ENCODE measurements around the gene GNB3.
A peak's percentile ranks its signal among the peaks of the same experiment; 100 is the strongest.
"Not testable (repeated sequence)": the region's sequence is repeated elsewhere in the genome, so short reads cannot be mapped to it uniquely, and the experiment has no call there.

GNB3 gene

DNA sequence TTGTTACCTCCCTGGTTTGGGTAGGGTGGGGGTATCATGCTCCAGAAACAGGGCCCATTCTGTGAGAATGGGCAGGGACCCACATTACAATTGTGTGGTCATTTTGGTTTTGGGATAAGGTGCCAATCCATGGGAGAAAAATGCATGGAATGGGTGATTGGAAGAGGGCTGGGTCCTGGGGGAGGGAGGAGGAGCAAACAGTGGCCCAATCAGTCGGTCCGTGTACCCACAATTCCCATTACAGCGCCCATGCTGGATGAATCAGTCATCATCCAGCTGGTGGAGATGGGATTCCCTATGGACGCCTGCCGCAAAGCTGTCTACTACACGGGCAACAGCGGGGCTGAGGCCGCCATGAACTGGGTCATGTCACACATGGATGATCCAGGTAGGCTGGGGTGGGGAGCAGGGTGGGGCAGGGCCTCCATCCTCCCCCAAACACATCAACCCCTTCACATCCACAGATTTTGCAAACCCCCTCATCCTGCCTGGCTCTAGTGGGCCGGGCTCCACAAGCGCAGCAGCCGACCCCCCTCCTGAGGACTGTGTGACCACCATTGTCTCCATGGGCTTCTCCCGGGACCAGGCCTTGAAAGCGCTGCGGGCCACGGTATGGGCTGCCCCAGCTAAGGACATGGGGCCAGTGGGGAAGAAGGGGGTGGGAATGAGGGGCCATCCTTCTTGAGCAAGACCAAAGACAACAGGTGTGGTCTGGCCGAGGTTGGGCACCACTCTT, 23.0 kb downstream of the GNB3 start:
- no peak for DNase-seq

DNA sequence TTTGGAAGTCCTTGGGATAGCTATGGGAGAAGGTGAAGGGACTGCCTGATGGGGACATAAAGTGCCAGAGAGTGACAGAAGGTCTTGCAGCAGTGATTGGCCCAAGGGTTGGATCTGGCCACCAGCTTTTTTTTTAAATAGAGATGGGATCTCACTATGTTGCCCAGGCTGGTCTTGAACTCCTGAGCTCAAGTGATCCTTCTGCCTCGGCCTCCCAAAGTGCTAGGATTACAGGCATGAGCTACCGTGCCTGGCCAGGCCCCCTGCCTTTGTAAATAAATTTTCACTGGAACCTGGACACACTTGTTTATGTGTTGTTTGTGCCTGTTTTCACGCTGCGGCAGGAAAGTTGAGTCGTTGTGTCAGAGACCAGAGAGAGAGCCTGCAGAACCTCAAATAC, 24.6 kb downstream of the GNB3 start:
- DNase-seq: not testable (repeated sequence)

DNA sequence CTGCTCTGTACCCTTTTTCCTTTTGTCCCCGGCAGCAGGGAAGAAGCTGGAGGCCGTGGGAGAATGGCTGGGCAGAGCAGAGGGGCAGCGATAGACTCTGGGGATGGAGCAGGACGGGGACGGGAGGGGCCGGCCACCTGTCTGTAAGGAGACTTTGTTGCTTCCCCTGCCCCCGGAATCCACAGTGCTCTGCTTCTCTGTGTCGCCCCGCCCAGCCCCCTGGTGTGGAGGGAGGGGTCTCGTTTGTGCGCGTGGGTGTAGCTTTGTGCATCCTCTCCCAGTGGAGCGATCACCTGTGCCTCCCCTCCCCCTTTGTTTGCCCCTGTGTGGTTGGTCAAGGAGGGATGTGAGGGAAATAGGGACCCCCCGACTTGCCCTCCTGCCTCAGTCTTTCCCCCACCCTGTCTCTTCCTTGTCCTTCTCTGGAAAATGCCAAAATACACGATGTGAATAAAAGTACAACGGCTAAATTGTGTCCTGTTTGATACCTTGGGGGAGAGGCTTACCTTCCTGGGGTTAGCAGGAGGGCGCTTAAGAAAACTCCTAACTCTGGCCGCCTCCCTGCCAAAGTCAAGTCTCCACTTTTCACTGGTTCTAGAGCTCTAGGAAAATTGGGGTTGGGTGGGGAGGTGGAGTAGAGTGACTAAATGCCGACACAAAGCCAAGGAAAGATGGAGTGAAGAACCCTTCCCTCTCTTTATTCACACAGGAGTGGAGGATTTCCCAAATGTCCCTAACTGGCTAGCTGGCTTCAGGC, 25.6 kb downstream of the GNB3 start:
- DNase-seq: no peak

DNA sequence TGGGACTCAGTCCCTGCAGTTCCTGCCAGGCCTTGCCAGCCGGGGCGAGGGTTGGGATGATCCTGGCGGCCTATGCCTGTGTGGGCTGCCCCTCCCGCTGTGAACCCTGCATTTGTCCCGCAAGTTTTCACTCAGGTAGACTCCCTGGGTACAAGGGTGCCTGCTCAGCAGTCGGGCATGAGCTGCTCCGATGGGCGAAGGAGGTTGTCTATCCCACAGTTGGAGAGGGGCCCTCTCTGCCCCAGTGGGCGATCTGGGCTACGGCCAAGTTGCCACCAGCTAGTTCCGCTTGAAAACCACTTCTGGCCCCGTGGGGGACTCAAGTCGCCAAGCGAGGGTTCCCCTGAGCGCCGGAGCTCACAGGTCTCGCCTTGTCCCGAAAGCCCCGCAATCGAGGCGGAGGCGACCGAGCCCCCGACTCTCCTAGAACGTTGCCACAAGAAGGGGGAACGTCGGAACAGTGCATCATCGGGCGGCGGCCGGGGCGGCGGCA, 26.2 kb downstream of the GNB3 start:
- no peak for DNase-seq

DNA sequence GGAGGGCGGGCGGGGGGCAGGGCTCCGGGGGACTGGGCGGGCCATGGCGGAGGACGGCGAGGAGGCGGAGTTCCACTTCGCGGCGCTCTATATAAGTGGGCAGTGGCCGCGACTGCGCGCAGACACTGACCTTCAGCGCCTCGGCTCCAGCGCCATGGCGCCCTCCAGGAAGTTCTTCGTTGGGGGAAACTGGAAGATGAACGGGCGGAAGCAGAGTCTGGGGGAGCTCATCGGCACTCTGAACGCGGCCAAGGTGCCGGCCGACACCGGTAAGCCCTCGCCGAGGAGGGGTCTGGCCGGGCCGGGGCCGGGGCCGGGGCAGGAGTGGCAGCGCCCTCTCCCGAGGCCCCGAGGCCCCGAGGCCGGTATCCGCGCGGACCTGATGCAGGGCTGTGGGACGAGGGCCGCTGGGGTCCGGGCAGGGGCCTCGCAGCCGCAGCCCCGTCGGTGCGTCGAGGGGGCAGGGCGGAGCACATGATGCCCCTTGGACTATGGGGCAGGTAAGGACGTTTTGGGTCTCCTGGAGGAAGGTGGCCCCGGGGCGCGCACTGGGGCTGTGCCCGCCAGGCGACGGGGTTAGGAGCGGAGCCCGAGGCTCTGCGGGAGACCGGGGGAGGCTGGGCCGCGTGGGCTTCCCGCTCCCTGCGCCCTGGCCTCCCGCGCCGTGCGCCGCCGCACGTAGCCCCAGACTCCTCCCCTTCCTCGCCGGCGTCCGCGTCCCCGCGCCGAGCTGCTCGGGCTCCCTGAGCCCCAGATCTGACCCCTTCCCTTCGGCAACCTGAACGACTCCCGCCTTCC, 26.9 kb downstream of the GNB3 start, which contains the start of gene TPI1:
Gene TPI1 (plus strand): TSS at position 119 of the 798 bp plus-strand sequence. CDS start 36 bp downstream, at position 155.
- peak; percentile 16 to 47 for DNase-seq

DNA sequence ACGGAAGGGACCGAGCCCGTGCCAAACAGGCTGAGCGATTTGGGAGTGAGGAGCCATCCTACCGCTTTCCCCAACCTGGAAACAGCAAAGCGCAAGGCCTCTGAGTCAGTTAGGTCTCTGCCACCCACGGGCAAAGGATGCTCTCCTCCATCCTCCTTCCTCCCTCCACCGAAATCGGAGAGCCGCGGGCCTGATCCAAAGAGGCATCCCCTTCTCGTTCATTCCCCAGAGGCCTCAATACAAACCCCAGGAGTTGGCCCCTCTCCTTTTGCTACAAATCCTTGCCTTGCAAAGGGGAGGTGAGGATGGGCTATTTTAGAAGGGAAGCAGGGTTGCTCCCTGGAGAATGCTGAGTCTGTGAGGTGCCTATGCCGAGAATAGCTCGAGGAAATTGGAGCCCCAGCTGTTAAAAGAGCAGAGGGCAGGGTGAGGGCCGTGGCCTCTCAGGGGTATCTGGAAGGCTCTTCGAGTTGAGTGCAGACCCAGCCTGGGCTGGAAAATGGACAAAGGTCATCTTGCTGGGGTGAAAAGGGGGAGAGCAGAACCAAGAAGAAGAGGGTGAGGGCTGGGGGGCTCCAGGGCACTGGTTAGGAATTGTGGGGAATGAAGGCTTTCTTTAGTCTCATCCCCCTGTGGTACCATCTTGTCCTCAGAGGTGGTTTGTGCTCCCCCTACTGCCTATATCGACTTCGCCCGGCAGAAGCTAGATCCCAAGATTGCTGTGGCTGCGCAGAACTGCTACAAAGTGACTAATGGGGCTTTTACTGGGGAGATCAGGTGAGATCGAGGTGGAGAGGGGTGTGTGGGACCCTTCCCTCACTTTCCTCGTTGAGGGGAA, 27.7 kb downstream of the GNB3 start:
- no peak for DNase-seq

DNA sequence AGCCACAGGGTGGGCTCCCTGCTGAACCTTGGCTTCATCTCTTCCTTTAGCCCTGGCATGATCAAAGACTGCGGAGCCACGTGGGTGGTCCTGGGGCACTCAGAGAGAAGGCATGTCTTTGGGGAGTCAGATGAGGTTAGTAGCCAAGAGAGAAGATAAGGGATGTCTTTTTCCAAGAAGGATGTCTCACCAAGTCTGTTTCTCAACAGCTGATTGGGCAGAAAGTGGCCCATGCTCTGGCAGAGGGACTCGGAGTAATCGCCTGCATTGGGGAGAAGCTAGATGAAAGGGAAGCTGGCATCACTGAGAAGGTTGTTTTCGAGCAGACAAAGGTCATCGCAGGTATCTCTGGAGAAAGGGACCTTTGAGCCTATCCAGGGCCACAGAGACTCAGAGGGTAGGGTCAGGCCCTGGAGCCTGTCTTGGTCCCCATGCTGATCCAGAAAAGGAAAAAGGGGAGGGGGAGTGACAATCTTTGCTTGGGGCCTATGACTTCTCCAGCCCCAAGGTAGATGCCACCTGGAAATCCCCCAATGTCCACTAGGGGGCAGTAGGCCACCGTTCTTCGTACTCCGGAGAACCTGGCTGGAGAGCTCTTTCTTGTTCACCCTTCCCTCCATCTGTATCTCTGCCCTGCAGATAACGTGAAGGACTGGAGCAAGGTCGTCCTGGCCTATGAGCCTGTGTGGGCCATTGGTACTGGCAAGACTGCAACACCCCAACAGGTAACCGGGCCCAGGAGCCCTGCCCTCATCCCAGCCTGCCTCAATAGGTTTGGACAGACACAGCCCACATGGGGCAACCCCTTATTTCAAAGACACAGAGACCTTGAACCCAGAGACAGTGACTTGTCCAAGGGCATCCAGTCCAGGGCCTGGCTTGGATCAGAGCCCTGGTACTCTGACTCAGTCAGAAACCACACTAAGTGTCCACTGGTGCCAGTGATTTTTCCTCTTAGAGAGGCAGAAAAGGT, 28.6 kb downstream of the GNB3 start:
- DNase-seq: peak in 1 of 2 experiments; percentile 62

DNA sequence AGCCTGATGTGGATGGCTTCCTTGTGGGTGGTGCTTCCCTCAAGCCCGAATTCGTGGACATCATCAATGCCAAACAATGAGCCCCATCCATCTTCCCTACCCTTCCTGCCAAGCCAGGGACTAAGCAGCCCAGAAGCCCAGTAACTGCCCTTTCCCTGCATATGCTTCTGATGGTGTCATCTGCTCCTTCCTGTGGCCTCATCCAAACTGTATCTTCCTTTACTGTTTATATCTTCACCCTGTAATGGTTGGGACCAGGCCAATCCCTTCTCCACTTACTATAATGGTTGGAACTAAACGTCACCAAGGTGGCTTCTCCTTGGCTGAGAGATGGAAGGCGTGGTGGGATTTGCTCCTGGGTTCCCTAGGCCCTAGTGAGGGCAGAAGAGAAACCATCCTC, 29.6 kb downstream of the GNB3 start:
- DNase-seq: not testable (repeated sequence)

DNA sequence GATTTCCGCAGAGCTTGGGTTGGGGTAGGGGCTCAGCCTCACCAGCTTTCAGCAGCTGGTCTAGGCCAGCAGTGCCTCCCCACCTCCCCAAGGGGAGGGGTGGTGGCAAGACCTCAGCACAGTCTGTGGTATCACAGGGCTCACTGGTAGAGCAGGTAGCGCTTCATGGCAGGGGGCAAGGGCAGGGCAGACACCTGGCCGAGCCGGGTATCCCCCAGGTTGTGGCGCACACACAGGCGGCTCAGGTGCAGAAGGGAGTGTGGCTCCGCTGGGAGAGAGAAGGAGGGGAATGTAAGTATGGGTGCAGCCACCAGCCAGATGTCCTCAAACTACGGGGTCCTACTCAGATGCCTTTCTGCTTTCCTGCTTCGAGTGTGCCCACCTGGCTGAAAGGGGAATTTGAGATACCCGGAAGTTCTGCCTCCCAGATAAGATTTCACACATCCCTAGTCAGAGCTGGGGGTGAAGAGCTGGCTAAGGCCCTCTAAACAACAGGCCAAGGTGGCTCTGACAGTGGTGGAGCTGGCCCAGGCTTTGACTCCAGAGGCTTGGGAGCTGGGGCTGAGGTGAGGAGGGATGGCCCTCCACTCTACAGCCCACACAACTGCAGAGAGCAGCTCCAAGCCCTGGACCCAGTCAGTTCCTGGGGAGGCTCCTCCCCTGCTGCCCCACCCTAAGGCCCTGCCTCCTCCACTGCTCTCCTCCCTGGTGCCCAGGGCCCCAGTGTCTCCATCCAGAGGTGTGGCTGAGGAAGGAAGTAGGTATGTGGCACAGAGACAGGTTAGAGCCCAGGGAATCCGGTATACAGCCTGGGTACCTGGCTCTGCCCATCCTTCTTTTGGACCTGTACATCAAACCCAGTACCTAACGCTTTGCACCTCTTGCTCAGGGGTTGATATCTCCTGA, 30.6 kb downstream of the GNB3 start:
- DNase-seq: no peak

DNA sequence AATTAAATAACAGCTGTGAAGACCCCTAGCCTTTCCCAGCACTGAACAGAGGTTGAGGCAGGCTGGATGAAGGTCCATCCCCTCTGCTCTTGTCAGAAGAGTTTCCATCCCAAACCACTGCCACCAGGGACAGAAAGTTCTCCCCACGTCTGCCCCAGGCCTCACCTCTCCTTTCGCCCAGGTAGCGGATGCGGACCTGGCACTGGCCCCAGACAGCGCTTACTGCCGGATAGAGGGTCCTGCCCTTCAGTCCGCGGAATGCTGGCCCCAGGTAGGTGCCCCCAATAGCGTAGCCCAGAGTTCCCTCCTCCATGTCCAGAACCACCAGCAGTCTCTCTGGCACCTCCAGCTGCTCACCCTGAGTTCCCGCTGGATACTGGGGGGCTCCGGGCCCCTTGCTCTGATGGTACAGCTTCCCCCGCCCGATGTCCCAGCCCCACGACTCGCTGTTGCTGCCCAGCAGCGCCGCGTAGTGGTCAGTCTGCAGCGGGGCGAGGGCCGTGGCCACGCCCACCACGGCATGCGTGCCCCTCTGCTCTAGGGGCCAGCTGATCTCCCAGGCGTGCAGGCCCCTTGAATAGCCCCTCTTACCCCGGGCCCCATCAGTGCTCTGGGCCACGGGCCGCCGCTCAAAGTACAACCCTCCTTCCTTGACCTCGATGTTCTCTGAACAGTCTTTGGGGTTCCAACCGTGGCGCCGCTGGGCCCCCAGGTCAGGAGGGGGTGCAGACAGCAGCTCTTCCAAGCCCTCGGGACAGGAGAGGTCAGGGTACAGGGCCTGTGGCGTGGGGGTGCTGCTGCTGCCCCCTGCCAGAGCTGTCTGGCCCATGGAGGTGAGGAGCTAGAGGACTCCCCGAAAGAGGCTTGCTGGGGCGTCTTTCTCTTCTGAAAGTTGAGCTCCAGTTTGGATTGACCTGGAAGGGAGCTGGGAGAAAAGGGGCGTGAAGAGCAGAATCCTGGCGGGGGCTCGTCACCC, 31.6 kb downstream of the GNB3 start:
- peak; percentile 8 to 21 for DNase-seq

DNA sequence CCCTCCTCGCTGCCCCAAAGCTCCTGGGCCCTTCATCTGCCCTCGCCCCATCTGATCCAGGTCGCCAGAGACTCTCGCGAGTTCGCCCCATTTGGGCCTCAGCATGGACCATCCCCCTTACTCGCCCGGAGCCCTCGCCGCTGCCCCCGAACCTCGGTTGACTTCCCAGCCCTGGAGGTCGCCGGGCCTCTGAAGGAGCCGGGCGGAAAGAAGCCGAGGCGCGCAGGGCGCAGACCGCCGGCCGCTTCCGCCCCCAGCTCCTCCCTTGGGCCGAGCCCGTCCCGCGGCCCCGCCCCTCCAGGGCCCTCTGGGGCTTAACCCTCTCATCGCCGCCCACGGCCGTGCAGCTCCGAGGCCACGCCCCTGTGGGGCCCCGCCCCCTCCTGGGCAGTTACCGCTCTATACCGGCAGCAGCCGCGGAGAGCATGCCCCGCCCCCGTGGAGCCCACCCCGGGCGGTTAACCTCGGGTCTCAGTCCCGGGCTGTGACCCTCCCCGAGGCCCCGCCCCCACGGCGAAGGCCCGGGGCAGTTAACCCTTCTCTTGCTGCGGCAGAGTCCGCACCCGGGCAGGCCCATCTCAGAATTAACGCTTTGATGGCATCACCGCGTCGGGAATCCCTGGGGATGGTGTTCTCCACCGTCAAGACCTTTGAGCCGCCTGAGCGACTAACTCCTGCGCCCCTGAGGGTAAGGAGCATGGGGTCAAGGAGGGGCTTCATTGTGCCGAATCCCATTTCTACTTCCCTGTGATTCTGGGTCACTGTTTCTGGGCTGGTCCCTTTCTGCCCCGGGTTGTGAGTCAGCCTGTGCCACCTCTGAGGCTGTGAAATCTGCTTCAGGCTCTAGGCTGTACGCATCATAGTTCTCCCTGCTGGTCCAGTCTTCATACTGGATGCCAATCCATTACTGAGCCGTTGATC, 32.6 kb downstream of the GNB3 start, which contains the start of gene SPSB2:
Gene SPSB2 (minus strand): TSS at position 210 of the 921 bp plus-strand sequence. CDS start 402 bp downstream, outside the sequence.
- peak; percentile 14 to 56 for DNase-seq

DNA sequence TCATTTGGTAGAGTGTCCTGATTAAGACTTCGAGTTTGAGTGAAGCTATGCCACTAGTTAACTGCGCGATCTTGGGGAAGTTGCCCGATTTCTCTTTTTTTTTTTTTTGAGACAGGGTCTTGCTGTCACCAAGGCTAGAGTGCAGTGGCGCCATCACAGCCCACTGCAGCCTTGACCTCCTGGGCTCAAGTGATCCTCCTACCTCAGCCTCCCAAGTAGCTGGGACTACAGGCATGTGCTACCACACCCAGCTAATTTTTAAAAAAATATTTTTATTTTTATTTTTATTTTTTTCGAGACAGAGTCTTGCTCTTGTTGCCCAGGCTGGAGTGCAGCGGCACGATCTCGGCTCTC, 33.3 kb downstream of the GNB3 start:
- DNase-seq: not testable (repeated sequence)

DNA sequence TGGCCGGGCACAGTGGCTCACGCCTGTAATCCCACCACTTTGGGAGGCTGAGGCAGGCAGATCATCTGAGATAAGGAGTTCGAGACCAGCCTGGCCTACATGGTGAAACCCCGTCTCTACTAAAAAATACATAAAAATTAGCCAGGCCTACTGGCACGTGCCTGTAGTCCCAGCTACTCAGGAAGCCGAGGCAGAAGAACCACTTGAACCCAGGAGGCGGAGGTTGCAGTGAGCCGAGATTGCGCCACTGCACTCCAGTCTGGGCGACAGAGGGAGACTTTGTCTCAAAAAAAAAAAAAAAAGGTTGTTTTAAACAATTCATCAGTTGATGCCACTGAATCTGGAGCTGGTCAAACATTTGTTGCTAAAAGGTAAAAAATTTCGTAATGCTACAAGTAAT, 39.1 kb downstream of the GNB3 start:
- not testable (repeated sequence) for DNase-seq

DNA sequence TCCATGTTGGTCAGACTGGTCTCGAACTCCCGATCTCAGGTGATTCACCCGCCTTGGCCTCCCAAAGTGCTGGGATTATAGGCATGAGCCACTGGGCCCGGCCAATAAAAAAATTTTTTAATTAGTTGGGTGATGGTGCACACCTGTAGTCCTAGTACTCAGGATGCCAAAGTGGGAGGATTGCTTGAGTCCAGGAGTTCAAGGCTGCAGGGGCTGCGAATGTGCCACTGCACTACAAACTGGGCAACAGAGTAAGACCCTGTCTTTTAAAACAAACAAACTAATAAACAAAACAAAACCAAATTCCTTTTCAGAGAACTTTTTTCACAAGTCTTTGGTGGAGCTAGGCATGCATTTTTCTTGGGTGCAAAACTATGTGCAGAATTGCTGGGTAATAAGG, 42.5 kb downstream of the GNB3 start:
- DNase-seq: no peak

DNA sequence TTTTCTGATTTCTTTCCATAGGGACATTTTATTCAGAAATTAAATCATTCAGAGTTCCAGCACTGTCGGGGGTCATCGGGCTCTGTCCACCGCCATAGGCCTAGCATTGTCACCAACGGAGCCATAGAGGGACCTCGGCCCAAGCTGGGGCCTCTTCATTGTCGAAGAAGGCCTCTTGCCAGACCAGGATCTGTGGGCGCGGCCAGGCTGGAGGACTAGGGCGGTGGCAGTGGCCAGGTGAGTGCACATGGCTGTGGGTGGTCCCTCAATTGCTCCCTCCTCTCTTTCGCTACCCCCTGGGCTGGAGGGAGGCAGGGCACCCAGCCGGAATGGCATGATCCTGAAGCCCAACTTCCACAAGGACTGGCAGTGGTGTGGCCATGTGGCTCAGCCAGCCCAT, 43.0 kb downstream of the GNB3 start:
- no peak for DNase-seq

DNA sequence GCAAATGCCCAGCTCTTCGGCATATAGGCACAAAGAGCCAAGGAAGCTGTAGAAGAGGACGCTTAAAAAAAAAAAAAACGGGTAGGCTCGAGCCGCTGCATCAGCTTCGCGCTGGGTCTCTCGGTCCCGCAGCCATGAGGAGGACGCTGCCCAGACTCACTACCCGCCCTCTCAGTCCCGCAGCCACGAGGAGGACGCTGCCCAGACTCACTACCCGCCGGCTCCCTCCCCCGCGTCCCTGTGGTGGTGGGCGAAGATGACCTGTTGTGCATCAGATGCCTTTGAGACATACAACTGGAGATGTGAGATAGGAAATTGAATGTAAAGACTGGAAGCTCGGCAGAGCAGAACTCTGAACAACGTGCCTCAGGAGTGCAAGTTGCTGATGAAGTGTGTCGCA, 43.8 kb downstream of the GNB3 start:
- no peak for DNase-seq

Data from cerebellar nuclear complex (tissue), 1 donor.